ENCODE results near the gene USE1.

Gene USE1

DNA sequence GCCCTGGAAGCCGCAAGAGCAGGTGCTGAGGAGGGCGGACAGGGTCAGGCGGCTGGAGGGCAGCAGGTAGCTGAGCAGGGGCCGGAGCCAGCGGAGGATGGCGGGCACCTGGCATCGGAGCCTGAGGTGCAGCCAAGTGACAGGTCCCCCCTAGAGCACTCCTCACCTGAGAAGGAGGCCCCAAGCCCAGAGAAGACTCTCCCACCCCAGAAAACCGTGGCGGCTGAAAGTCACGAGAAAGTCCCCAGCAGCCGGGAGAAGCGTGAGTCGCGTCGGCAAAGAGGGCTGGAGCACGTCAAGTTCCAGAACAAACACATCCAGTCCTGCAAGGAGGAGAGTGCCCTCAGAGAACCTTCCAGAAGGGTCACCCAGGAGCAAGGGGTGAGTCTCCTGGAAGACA lies 20.5 kb upstream of the USE1 start:
- TF ChIP-seq, protein P1, sequence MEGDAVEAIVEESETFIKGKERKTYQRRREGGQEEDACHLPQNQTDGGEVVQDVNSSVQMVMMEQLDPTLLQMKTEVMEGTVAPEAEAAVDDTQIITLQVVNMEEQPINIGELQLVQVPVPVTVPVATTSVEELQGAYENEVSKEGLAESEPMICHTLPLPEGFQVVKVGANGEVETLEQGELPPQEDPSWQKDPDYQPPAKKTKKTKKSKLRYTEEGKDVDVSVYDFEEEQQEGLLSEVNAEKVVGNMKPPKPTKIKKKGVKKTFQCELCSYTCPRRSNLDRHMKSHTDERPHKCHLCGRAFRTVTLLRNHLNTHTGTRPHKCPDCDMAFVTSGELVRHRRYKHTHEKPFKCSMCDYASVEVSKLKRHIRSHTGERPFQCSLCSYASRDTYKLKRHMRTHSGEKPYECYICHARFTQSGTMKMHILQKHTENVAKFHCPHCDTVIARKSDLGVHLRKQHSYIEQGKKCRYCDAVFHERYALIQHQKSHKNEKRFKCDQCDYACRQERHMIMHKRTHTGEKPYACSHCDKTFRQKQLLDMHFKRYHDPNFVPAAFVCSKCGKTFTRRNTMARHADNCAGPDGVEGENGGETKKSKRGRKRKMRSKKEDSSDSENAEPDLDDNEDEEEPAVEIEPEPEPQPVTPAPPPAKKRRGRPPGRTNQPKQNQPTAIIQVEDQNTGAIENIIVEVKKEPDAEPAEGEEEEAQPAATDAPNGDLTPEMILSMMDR (IDR thresholded peaks at IDR 0.05; ENCODE audit: low read depth, low read length), result no peak
- no peak for DNase-seq (ENCODE audit: low read depth in 2 of 2)
- H3K4me3 ChIP-seq (replicated peaks in 1 of 2; ENCODE audit: low read depth in 2 of 2, low read length in 2 of 2), result no peak overlapping the region

DNA sequence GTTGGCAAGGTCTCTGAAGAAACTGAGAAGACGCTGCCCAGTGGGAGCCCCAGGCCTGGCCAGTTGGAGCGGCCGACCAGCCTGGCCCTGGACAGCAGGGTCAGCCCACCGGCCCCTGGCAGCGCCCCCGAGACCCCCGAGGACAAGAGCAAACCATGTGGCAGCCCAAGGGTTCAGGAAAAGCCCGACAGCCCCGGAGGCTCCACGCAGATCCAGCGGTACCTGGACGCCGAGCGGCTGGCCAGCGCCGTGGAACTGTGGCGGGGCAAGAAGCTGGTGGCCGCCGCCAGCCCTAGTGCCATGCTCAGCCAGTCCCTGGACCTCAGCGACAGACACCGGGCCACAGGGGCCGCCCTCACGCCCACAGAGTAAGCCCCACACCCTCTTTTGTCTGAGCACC lies 20.1 kb upstream of the USE1 start:
- DNase-seq (ENCODE audit: low read depth in 2 of 2), result no peak
- H3K4me3 ChIP-seq (replicated peaks in 1 of 2; ENCODE audit: low read depth in 2 of 2, low read length in 2 of 2), result no peak overlapping the region
- TF ChIP-seq, protein P1 (IDR thresholded peaks at IDR 0.05; ENCODE audit: low read depth, low read length), result no peak

DNA sequence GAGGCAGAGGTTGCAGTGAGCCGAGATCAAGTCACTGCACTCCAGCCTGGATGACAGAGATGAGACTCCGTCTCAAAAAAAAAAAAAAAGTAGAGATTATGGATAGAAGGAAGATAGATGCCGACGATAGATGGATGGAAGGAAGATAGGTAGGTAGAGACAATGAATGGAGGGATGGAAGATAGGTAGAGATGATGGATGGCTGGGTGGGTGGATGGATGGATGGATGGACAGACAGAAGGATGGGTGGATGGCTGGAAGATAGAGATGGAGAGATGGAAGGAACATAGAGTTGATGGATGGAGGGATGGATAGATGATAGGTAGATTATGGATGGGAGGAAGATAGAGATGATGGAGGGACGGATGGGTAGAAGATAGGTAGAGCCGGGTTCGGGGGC lies 18.5 kb upstream of the USE1 start:
- TF ChIP-seq, protein P1 (IDR thresholded peaks at IDR 0.05; ENCODE audit: low read depth, low read length), result no peak
- no peak overlapping the region for H3K4me3 ChIP-seq (replicated peaks in 1 of 2; ENCODE audit: low read depth in 2 of 2, low read length in 2 of 2)
- DNase-seq (ENCODE audit: low read depth in 2 of 2), result no peak

DNA sequence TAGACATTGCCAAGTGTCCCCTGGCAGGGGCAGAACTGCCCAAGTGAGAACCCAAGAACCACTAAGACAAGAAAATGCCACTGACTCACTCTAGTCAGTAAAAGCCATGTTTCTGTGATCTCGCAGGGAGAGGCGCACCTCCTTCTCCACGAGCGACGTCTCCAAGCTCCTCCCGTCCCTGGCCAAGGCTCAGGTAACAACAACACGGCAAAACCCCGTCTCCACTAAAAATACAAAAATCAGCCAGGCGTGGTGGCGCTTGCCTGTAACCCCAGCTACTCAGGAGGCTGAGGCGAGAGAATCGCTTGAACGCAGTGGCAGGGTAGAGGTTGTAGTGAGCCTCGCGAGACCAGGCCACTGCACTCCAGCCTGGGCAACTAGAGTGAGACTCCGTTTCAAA lies 17.5 kb upstream of the USE1 start:
- TF ChIP-seq, protein P1 (IDR thresholded peaks at IDR 0.05; ENCODE audit: low read depth, low read length), result no peak
- H3K4me3 ChIP-seq (replicated peaks in 1 of 2; ENCODE audit: low read depth in 2 of 2, low read length in 2 of 2), result no peak overlapping the region
- DNase-seq (ENCODE audit: low read depth in 2 of 2), result no peak

DNA sequence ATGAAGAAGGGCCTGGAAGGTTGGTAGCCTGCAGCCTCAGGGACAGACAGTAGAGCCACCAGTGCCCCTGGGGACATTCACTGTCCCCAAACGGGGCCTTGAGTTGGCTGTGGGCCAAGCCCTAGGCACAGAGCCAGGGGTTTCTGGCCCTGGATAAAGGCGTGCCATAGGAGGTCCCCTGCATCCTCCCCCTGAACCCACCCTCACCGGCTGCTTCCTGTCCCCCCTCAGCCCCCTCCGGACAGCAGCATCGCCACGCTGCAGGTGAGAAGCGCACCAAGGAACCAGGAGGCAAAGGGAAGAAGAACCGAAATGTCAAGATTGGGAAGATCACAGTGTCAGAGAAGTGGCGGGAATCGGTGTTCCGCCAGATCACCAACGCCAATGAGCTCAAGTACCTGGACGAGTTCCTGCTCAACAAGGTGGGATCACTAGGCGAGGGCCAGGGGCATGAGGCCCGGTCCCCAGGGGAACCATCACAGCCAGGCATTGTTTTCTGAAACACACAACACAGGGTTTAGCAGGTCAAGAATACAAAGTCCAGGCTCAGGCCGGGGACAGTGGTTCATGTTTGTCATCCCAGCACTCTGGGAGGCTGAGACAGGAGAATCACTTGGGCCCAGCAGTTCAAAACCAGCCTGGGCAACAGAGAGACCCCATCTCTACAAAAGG lies 14.6 kb upstream of the USE1 start:
- DNase-seq (ENCODE audit: low read depth in 2 of 2), result no peak
- TF ChIP-seq, protein P1 (IDR thresholded peaks at IDR 0.05; ENCODE audit: low read depth, low read length), result no peak

DNA sequence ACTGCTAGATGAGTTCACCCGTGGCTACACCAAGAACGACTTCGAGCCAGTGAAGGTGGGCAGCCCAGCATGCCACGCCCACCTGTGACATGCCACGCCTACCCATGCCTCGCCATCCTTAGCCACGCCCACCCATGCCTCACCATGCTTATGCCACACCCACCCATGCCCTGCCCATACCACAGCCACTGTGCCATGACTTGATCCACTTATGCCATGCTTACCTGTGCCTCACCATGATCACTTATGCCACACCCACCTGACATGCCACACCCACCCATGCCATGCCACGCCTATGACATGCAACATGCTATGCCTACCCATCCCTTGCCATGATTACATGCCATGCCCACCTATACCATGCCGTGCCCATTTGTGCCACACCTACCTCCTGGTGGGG lies 12.9 kb upstream of the USE1 start:
- TF ChIP-seq, protein P1 (IDR thresholded peaks at IDR 0.05; ENCODE audit: low read depth, low read length), result no peak
- no peak overlapping the region for H3K4me3 ChIP-seq (replicated peaks in 1 of 2; ENCODE audit: low read depth in 2 of 2, low read length in 2 of 2)
- no peak for DNase-seq (ENCODE audit: low read depth in 2 of 2)

More for the DNA sequence above, 14.6 kb upstream of the USE1 start:
- H3K4me3 ChIP-seq (replicated peaks in 1 of 2; ENCODE audit: low read depth in 2 of 2, low read length in 2 of 2), result no peak overlapping the region

DNA sequence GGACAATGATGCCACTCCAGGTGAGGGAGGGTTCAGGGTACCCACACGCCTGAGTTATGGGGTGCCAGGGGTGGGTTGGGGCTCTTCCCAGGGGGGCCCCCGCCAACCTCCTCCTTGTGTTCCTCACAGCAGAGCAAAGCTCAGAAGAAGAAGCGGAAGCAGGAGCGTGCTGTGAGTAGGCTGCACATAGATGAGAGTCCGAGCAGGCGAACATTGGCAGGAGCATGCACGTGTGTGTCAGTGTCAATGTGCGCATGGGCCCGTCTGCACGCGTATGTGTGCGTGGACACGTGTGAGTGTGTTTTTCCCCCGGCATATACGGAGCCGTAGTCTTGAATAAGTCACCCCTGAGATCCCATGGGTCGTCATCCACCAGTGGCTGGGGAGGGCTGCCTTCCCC lies 12.4 kb upstream of the USE1 start:
- TF ChIP-seq, protein P1 (IDR thresholded peaks at IDR 0.05; ENCODE audit: low read depth, low read length), result no peak
- H3K4me3 ChIP-seq (replicated peaks in 1 of 2; ENCODE audit: low read depth in 2 of 2, low read length in 2 of 2), result no peak overlapping the region
- no peak for DNase-seq (ENCODE audit: low read depth in 2 of 2)
